ENCODE data around the gene RLF. TPM values are rescaled to one million over a fixed set of nuclear protein-coding genes. Genes with fewer than 3 reads are reported as not detected.
A peak's percentile ranks its signal among the peaks of the same experiment; 100 is the strongest.

RLF gene
- total and polyA plus RNA-seq, 2 donors (not counting 1 experiment from before 2014, with no cell fraction given), result 7.8 to 21.9 TPM

GRCh38 chr1:40185951-40186864 lies 25.0 kb downstream of the RLF start:
- H3K9ac ChIP-seq (ENCODE audit: low read length), result no peak overlapping the region
- intact Hi-C loops (cut with micrococcal nuclease), result loop anchor here (1.0 kb wide), 1 partner anchor 25 kb away; the partner anchor contains the start of gene RLF
- POLR2A ChIA-PET, result interaction anchor here (0.5 to 2.1 kb wide), 5 partner anchors 15 to 207 kb away, joined by 3 to 12 read pairs (median 7); no protein-coding TSS in a partner anchor
- no peaks in the 10 kb centered on the region for H3K9me3 ChIP-seq (ENCODE audit: control extremely low read depth in 1 of 3, control insufficient read depth in 2 of 3, insufficient read depth in 1 of 3, low read length in 2 of 3)
- peak; percentile 94 for ATAC-seq (ENCODE audit: low read depth)
- H3K4me2 ChIP-seq (replicated peaks; ENCODE audit: low read depth, low read length, poor library complexity, severe bottlenecking), result peak overlapping the region; percentile 41
- peaks cover 48% of the 10 kb centered on the region for H3K4me1 Mint-ChIP-seq
- CTCF ChIA-PET, result interaction anchor here (0.8 to 8.6 kb wide), 5 partner anchors 33 to 252 kb away, joined by 3 to 61 read pairs (median 3); no protein-coding TSS in a partner anchor
- H3K27ac Mint-ChIP-seq, result no peak overlapping the region
- peaks cover 80% of the 10 kb centered on the region for H4K20me1 ChIP-seq (ENCODE audit: control insufficient read depth, insufficient read depth, low read length, poor library complexity, severe bottlenecking)
- peak overlapping the region; percentile 60 for H3K4me3 Mint-ChIP-seq
- DNase-seq, result peak; percentile 62
- H2AFZ ChIP-seq (ENCODE audit: insufficient read depth, low read depth, low read length, poor library complexity, severe bottlenecking), result no peak overlapping the region
- peaks cover 92% of the 10 kb centered on the region for H3K79me2 ChIP-seq (ENCODE audit: control insufficient read depth, insufficient read depth, low read length)
- H3K27ac ChIP-seq (ENCODE audit: low read length in 2 of 2), result no peak overlapping the region
- H3K27me3 Mint-ChIP-seq, result no peaks in the 10 kb centered on the region
- no peak overlapping the region for H3K4me3 ChIP-seq (ENCODE audit: control extremely low read depth in 1 of 5, extremely low read depth in 1 of 5, insufficient read depth in 1 of 5, low read depth in 2 of 5, low read length in 4 of 5)
- 29% methylated on average over 1 of the region's 7 CpGs for WGBS (ENCODE audit: insufficient coverage)
- no peaks in the 10 kb centered on the region for H3K9me3 Mint-ChIP-seq (ENCODE audit: insufficient read depth)
- H3K27me3 ChIP-seq (replicated peaks in 1 of 4; ENCODE audit: control extremely low read depth in 1 of 4, control insufficient read depth in 3 of 4, insufficient read depth in 4 of 4, low read length in 3 of 4), result no peaks in the 10 kb centered on the region
- H3K36me3 ChIP-seq (replicated peaks in 1 of 2; ENCODE audit: control extremely low read depth in 1 of 2, control insufficient read depth in 1 of 2, extremely low read depth in 1 of 2, insufficient read depth in 2 of 2, low read length in 1 of 2), result peaks cover 4 to 14% of the 10 kb centered on the region in 2 experiments
- TF ChIP-seq CTCF (IDR thresholded peaks at IDR 0.05), result no peak
- TF ChIP-seq EZH2 (IDR thresholded peaks at IDR 0.05; ENCODE audit: borderline replicate concordance, insufficient read depth, low read depth, low read length, poor library complexity, severe bottlenecking), result no peak
- H3K4me1 ChIP-seq (ENCODE audit: control insufficient read depth in 2 of 2, insufficient read depth in 2 of 2, low read length in 2 of 2), result peaks cover 18 to 20% of the 10 kb centered on the region in 2 donors

All from B cell (primary cell).